Measurements from ENCODE around the gene ECM2. TPM values are rescaled to one million over a fixed set of nuclear protein-coding genes. Genes with fewer than 3 reads are reported as not detected.
A peak's percentile ranks its signal among the peaks of the same experiment; 100 is the strongest.

Gene ECM2
- total and polyA plus RNA-seq, 2 experiments from 2014 or later: 2.4 to 4.5 TPM

DNA sequence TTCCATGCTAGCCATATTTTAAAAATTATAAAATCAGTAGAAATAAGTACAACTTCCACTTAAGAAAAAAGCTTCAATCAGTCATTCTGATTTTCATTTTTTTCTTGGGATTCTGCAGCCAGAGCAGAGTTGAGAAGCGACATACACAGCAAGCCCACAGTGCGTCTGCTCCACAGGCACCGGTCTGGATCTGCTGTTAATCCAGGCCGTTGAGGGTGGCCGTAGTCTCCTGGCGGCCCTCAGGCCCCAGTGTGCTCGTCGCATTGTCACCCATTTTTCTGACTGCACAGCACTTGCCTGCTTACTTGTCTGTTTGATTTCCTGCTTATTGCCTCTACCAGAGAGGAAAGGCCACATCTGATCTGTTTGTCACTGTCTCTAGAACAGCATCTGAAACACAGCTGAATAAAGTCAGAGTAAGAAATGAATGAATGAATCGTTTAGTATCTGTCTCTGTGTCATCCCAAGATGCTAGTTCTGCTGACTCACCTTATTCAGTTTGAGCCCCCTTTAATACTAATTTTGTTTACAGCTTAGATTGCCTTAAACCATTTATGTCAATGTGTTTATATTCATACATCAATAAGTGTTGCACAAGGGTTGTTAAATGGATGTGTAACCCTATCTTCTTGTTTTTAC, 41.9 kb downstream of the ECM2 start:
- Histone ChIP-seq H3K36me3 (ENCODE audit: low read depth) (no peaks in the 10 kb centered on the region), H3K9ac (no peak overlapping the region), H4K20me1 (ENCODE audit: insufficient read depth) (no peaks in the 10 kb centered on the region), H3F3A (ENCODE audit: insufficient read depth) (peaks cover 21% of the 10 kb centered on the region; the same call in 1 of the 2 replicates), H3K27ac (no peak overlapping the region), H3K4me1 (ENCODE audit: insufficient read depth) (peaks cover 33% of the 10 kb centered on the region), H3K9me2 (ENCODE audit: insufficient read depth) (no peaks in the 10 kb centered on the region), H3K4me2 (ENCODE audit: unreplicated experiment) (no peak overlapping the region), H3K4me3 (no peak overlapping the region), H3K9me3 (ENCODE audit: low read depth) (no peaks in the 10 kb centered on the region), H3K27me3 (replicated peaks; ENCODE audit: insufficient read depth) (no peaks in the 10 kb centered on the region), H2AFZ (no peak overlapping the region), H3K79me2 (ENCODE audit: insufficient read depth) (no peaks in the 10 kb centered on the region)
- WGBS, 2 experiments (ENCODE audit: low coverage in 1 of 2, low lambda C conversion rate in 2 of 2, missing lambda C conversion rate in 2 of 2): 57 to 59% methylated on average over 9 of the region's 9 CpGs
- no peak for DNase-seq
- in situ Hi-C loops (cut with MboI): no loop called here
- TF ChIP-seq EZH2phosphoT487 (IDR thresholded peaks at IDR 0.05; ENCODE audit: insufficient read depth, low read depth): no peak
- TF ChIP-seq EZH2 (IDR thresholded peaks at IDR 0.05; ENCODE audit: insufficient read depth, poor library complexity, severe bottlenecking): no peak

DNA sequence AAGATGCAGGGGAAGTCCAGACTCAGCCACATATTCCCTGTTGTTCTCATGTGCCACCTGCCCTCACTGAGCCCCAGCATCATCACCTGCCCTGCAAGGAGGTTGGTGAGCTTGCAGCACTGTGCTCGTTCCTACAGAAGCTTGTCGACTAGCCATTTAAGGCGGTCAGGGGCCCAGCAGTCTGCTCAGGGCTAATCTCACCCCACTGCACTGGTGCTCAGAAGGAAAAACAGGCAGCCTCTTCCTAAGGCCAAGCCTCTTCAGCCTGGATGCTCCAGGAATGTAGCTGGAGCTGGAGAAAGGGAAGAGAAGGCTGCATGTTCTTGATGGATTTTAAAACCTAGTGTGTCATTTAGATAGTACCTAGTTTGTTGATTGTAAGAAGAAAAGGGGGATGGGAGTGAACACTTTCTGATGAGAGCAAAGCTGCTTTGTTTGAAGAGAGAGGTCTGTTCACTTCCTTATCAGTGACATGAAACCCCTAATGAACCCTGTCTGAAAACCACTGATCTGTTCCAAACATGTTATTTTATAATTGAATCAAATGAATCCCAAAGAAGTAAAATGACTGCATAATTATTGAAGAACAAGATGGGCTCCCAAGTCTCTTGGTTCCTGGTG, 42.9 kb downstream of the ECM2 start:
- H3K36me3 ChIP-seq (ENCODE audit: low read depth): no peaks in the 10 kb centered on the region
- peaks cover 22% of the 10 kb centered on the region; the same call in 1 of the 2 replicates for H3F3A ChIP-seq (ENCODE audit: insufficient read depth)
- H3K4me3 ChIP-seq: no peak overlapping the region
- no peak for DNase-seq
- H3K9me3 ChIP-seq (ENCODE audit: low read depth): no peaks in the 10 kb centered on the region
- no peak overlapping the region for H3K9ac ChIP-seq
- no peaks in the 10 kb centered on the region for H4K20me1 ChIP-seq (ENCODE audit: insufficient read depth)
- WGBS, 2 experiments (ENCODE audit: low coverage in 1 of 2, low lambda C conversion rate in 2 of 2, missing lambda C conversion rate in 2 of 2): 81 to 98% methylated on average over 3 of the region's 3 CpGs
- H3K79me2 ChIP-seq (ENCODE audit: insufficient read depth): no peaks in the 10 kb centered on the region
- TF ChIP-seq EZH2phosphoT487 (IDR thresholded peaks at IDR 0.05; ENCODE audit: insufficient read depth, low read depth): no peak
- no peak for TF ChIP-seq EZH2 (IDR thresholded peaks at IDR 0.05; ENCODE audit: insufficient read depth, poor library complexity, severe bottlenecking)
- H3K27me3 ChIP-seq (replicated peaks; ENCODE audit: insufficient read depth): no peaks in the 10 kb centered on the region
- H2AFZ ChIP-seq: no peak overlapping the region
- no peaks in the 10 kb centered on the region for H3K9me2 ChIP-seq (ENCODE audit: insufficient read depth)
- in situ Hi-C loops (cut with MboI): no loop called here
- no peak overlapping the region for H3K27ac ChIP-seq
- peaks cover 34% of the 10 kb centered on the region for H3K4me1 ChIP-seq (ENCODE audit: insufficient read depth)
- no peak overlapping the region for H3K4me2 ChIP-seq (ENCODE audit: unreplicated experiment)

DNA sequence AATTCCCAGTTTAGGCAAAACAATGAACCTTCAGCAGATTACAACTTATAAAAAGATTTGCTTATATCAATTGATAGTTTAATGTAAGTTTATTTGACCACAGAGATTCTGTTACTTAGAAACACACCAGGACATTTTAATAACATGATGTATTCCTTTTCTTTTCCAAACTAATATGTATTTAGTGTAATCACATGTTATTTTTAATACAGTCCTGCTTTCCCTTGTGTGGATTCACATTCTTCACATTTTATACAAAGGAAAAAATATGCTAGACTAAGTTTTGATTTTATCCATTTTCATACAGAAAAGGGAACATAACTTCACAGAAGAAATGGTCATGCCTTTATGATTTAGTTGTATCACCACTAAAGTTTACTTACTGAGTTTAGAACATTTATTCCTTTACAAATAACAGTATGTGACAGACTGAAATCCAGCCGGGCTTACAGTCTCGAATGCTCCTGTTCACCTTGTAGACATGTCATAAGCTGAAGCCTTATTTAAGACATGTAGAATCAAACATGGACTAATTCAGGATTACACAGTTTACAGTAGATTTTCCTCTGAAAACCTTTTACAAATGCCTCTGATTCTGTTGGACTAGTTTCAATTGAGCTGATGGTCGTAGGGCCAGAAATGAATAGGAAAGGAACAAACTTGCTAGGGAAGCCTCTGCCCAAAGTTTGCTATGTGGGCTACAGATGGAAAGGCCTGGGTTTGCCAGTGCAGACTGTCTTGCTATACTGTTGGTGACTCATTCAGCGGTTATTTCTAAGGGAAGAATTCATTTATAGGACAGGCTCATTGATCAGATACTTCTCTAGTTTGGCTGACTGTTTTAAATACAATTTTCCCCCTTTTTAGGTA, 46.9 kb downstream of the ECM2 start:
- in situ Hi-C loops (cut with MboI): no loop called here
- no peaks in the 10 kb centered on the region for H3K79me2 ChIP-seq (ENCODE audit: insufficient read depth)
- H3F3A ChIP-seq (ENCODE audit: insufficient read depth): peaks cover 12% of the 10 kb centered on the region; the same call in 1 of the 2 replicates
- no peak overlapping the region for H3K27ac ChIP-seq
- no peaks in the 10 kb centered on the region for H3K9me3 ChIP-seq (ENCODE audit: low read depth)
- no peaks in the 10 kb centered on the region for H3K9me2 ChIP-seq (ENCODE audit: insufficient read depth)
- peak overlapping the region; percentile 55; the same call in 1 of the 2 replicates for H2AFZ ChIP-seq
- peaks cover 18% of the 10 kb centered on the region for H3K4me1 ChIP-seq (ENCODE audit: insufficient read depth)
- no peak overlapping the region for H3K4me2 ChIP-seq (ENCODE audit: unreplicated experiment)
- peak; percentile 78 for DNase-seq
- H4K20me1 ChIP-seq (ENCODE audit: insufficient read depth): no peaks in the 10 kb centered on the region
- no peaks in the 10 kb centered on the region for H3K36me3 ChIP-seq (ENCODE audit: low read depth)
- 15 to 27% methylated on average over 4 of the region's 4 CpGs for WGBS, 2 experiments (ENCODE audit: low coverage in 1 of 2, low lambda C conversion rate in 2 of 2, missing lambda C conversion rate in 2 of 2)
- H3K9ac ChIP-seq: 0 out of 2 replicates have a peak overlapping the region, but pooled peaks have one; percentile 3
- H3K27me3 ChIP-seq (replicated peaks; ENCODE audit: insufficient read depth): no peaks in the 10 kb centered on the region
- TF ChIP-seq EZH2phosphoT487 (IDR thresholded peaks at IDR 0.05; ENCODE audit: insufficient read depth, low read depth) (no peak), EZH2 (IDR thresholded peaks at IDR 0.05; ENCODE audit: insufficient read depth, poor library complexity, severe bottlenecking) (no peak)
- H3K4me3 ChIP-seq: no peak overlapping the region

DNA sequence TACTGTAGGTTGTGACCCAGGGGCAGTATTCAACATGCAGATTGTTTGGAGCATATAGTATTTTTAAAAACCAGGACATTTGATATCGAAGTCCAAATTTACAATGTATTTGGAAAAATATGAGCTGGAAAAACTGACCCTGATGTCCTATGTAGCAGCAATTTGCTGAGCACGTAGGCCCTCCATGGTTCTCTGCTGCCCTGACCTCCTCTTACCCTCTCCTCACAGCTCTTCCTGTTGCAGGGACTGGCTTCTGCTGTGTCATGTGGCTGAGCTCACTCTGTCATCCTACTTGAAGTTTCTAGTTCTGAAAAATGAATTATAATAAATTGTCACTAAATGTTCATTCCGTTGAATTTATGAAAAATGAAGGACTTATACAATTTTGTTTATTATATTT, 49.4 kb downstream of the ECM2 start:
- peaks cover 26% of the 10 kb centered on the region for H3F3A ChIP-seq (ENCODE audit: insufficient read depth)
- H3K4me3 ChIP-seq: no peak overlapping the region
- H3K79me2 ChIP-seq (ENCODE audit: insufficient read depth): no peaks in the 10 kb centered on the region
- no peak for DNase-seq
- no peak for TF ChIP-seq EZH2 (IDR thresholded peaks at IDR 0.05; ENCODE audit: insufficient read depth, poor library complexity, severe bottlenecking)
- no peak for TF ChIP-seq EZH2phosphoT487 (IDR thresholded peaks at IDR 0.05; ENCODE audit: insufficient read depth, low read depth)
- peaks cover 40% of the 10 kb centered on the region for H3K4me1 ChIP-seq (ENCODE audit: insufficient read depth)
- in situ Hi-C loops (cut with MboI): no loop called here
- H3K9me3 ChIP-seq (ENCODE audit: low read depth): no peaks in the 10 kb centered on the region
- no peaks in the 10 kb centered on the region for H4K20me1 ChIP-seq (ENCODE audit: insufficient read depth)
- 95 to 96% methylated on average over 3 of the region's 3 CpGs for WGBS, 2 experiments (ENCODE audit: low coverage in 1 of 2, low lambda C conversion rate in 2 of 2, missing lambda C conversion rate in 2 of 2)
- no peak overlapping the region for H3K27ac ChIP-seq
- no peaks in the 10 kb centered on the region for H3K27me3 ChIP-seq (replicated peaks; ENCODE audit: insufficient read depth)
- no peaks in the 10 kb centered on the region for H3K36me3 ChIP-seq (ENCODE audit: low read depth)
- no peak overlapping the region for H2AFZ ChIP-seq
- no peak overlapping the region for H3K4me2 ChIP-seq (ENCODE audit: unreplicated experiment)
- H3K9ac ChIP-seq: no peak overlapping the region
- no peaks in the 10 kb centered on the region for H3K9me2 ChIP-seq (ENCODE audit: insufficient read depth)

Data from GM23248 (cell line).